ENCODE results near the gene STXBP4.

STXBP4 gene

GRCh38 chr17:55037828-55038227 is 69.3 kb downstream of the STXBP4 start:
- Mint-ChIP-seq H3K27ac (no peak overlapping the region), H3K27me3 (ENCODE audit: low read depth, poor library complexity) (no peaks in the 10 kb centered on the region), H3K9me3 (no peaks in the 10 kb centered on the region), H3K36me3 (ENCODE audit: low read depth) (peaks cover 14% of the 10 kb centered on the region), H3K4me1 (no peaks in the 10 kb centered on the region), H3K4me3 (no peak overlapping the region)
- TF ChIP-seq CTCF (IDR thresholded peaks at IDR 0.05), result no peak
- DNase-seq, result no peak

DNA sequence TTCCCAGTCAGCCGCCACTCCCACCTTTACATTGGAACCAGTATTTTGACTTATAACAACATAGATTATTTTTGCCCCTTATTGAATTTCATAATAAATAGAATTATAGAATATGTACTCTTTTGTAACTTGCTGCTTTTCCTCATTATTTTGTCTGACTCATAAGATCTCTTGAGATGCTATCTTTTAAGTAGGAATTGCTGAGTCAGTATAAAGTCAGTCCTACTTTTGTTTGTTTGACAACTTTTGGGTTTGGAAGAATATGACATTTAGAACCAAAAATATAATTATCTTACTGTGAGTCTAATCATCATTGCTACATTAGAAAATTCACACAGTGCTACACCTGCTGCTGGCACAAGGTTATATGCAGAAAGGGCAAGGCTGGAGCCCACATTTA is 69.7 kb downstream of the STXBP4 start:
- H3K27me3 Mint-ChIP-seq (ENCODE audit: low read depth, poor library complexity), result no peaks in the 10 kb centered on the region
- H3K36me3 Mint-ChIP-seq (ENCODE audit: low read depth), result peaks cover 13% of the 10 kb centered on the region
- TF ChIP-seq CTCF (IDR thresholded peaks at IDR 0.05), result no peak
- H3K9me3 Mint-ChIP-seq, result no peaks in the 10 kb centered on the region
- H3K27ac Mint-ChIP-seq, result no peak overlapping the region
- H3K4me1 Mint-ChIP-seq, result no peaks in the 10 kb centered on the region
- H3K4me3 Mint-ChIP-seq, result no peak overlapping the region
- no peak for DNase-seq

DNA sequence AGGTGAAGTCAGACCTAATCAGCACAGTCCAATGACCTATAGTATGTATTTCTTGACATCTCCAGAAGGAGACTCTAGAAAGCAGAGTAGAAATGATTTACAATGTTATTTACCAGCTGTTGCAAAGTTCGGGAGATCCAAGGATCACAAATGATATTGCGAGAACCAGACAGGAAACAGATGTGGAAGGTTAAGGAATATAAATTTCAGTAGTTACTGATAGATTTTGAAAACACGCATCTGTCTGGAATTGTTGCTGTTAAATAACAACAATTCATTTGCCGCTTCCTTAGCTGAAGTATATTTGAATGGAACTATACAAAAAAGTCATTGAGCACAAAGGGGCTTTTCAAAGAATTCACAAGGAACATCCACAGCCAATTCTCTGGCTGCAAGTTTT is 72.0 kb downstream of the STXBP4 start:
- H3K4me1 Mint-ChIP-seq, result no peaks in the 10 kb centered on the region
- H3K4me3 Mint-ChIP-seq, result no peak overlapping the region
- no peak for TF ChIP-seq CTCF (IDR thresholded peaks at IDR 0.05)
- peaks cover 18% of the 10 kb centered on the region for H3K36me3 Mint-ChIP-seq (ENCODE audit: low read depth)
- no peaks in the 10 kb centered on the region for H3K27me3 Mint-ChIP-seq (ENCODE audit: low read depth, poor library complexity)
- no peak overlapping the region for H3K27ac Mint-ChIP-seq
- no peak for DNase-seq
- no peaks in the 10 kb centered on the region for H3K9me3 Mint-ChIP-seq

DNA sequence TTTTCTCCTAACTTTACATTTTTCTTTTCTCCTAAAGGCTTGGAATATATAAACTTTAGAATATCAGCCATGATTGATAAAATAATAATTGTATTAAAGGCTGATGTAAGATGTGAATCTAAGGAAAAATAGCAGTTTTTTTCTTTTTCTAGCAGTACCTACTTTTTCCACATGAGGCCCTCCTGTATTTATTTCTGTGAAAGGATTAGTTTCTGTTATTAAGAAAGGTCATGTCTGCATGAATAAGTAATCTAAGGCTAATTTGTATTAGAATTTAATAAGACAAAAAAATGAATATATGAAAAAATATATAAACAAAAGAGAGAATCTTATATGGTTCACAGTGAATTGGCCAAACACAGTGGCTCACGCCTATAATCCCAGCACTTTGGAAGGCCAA is 85.3 kb downstream of the STXBP4 start:
- no peaks in the 10 kb centered on the region for H3K4me1 Mint-ChIP-seq
- TF ChIP-seq CTCF (IDR thresholded peaks at IDR 0.05), result peak; percentile 31
- H3K36me3 Mint-ChIP-seq (ENCODE audit: low read depth), result peaks cover 16% of the 10 kb centered on the region
- H3K4me3 Mint-ChIP-seq, result no peak overlapping the region
- no peaks in the 10 kb centered on the region for H3K27me3 Mint-ChIP-seq (ENCODE audit: low read depth, poor library complexity)
- H3K27ac Mint-ChIP-seq, result no peak overlapping the region
- H3K9me3 Mint-ChIP-seq, result peaks cover 2% of the 10 kb centered on the region
- DNase-seq, result no peak

- TF ChIP-seq CTCF (IDR thresholded peaks at IDR 0.05), result no peak
- Mint-ChIP-seq H3K27me3 (ENCODE audit: low read depth, poor library complexity) (no peaks in the 10 kb centered on the region), H3K9me3 (no peaks in the 10 kb centered on the region), H3K4me1 (no peaks in the 10 kb centered on the region), H3K36me3 (ENCODE audit: low read depth) (peaks cover 10% of the 10 kb centered on the region), H3K4me3 (no peak overlapping the region), H3K27ac (no peak overlapping the region)
- DNase-seq, result no peak
These were observed 85.9 kb downstream of the STXBP4 start for GRCh38 chr17:55054429-55054828.

DNA sequence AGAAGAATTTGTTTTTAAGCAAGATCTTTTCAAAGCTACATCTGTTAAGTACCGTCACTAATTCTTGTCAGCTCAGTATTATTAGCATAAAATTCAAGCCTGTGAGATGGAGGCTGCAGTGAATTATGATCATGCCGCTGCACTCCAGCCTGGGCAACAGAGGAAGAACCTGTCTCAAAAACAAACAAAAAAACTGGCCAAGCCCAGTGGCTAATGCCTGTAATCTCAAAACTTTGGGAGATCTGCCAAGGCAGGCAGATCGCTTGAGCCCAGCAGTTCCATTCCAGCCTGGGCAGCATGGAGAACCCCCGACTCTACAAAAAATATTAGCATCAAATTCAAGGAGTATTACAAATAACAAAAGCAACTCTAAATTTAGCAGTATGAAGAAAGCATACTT is 88.0 kb downstream of the STXBP4 start:
- H3K27ac Mint-ChIP-seq, result no peak overlapping the region
- H3K9me3 Mint-ChIP-seq, result no peaks in the 10 kb centered on the region
- no peak for TF ChIP-seq CTCF (IDR thresholded peaks at IDR 0.05)
- H3K36me3 Mint-ChIP-seq (ENCODE audit: low read depth), result no peaks in the 10 kb centered on the region
- no peak for DNase-seq
- peaks cover 7% of the 10 kb centered on the region for H3K4me1 Mint-ChIP-seq
- no peaks in the 10 kb centered on the region for H3K27me3 Mint-ChIP-seq (ENCODE audit: low read depth, poor library complexity)
- no peak overlapping the region for H3K4me3 Mint-ChIP-seq
